ENCODE data around the gene MRPL58. TPM values are rescaled to one million over a fixed set of nuclear protein-coding genes. Genes with fewer than 3 reads are reported as not detected.

MRPL58 gene
- total RNA-seq, 4 donors from 2014 or later, result 1.00 to 41.3 (median 37.4) TPM; not detected in 1

GRCh38 chr17:74995847-74996246 is 16.6 kb upstream of the MRPL58 start:
- H3K27me3 ChIP-seq, result no peaks in the 10 kb centered on the region
- no peak overlapping the region for H3K27ac ChIP-seq
- DNase-seq, result no peak
- TF ChIP-seq POLR2A (IDR thresholded peaks at IDR 0.05) (no peak), POLR2AphosphoS5 (IDR thresholded peaks at IDR 0.05) (no peak), EP300 (IDR thresholded peaks at IDR 0.05; ENCODE audit: low read depth) (no peak), CTCF (IDR thresholded peaks at IDR 0.05) (no peak)
- H3K9me3 ChIP-seq, result no peaks in the 10 kb centered on the region
- no peaks in the 10 kb centered on the region for H3K36me3 ChIP-seq
- 70 to 74% methylated on average over 2 to 5 of the region's 5 CpGs for WGBS, 2 donors (ENCODE audit: low coverage in 1 of 2)
- intact Hi-C loops (cut with DNase I; ENCODE audit: low total_unique reads), result no loop called here
- no peak overlapping the region for H3K4me3 ChIP-seq
- H3K4me1 ChIP-seq, result peaks cover 0 to 6% (median 3%) of the 10 kb centered on the region in 4 donors
- in situ Hi-C loops (cut with MboI; ENCODE audit: low pct_ligation_motif_present in 1 of 4, low pct_unique_long_range_greater_than_20kb in 1 of 4, low sequenced_read_pairs in 3 of 4), result no loop called here

GRCh38 chr17:74998783-74999182 is 13.7 kb upstream of the MRPL58 start:
- 60 to 82% methylated on average over 1 to 6 of the region's 6 CpGs for WGBS, 2 donors (ENCODE audit: low coverage in 1 of 2)
- H3K4me1 ChIP-seq, result no peaks in the 10 kb centered on the region
- TF ChIP-seq POLR2AphosphoS5 (IDR thresholded peaks at IDR 0.05) (no peak), EP300 (IDR thresholded peaks at IDR 0.05; ENCODE audit: low read depth) (no peak), POLR2A (IDR thresholded peaks at IDR 0.05) (no peak), CTCF (IDR thresholded peaks at IDR 0.05) (no peak)
- intact Hi-C loops (cut with DNase I; ENCODE audit: low total_unique reads), result no loop called here
- in situ Hi-C loops (cut with MboI; ENCODE audit: low pct_ligation_motif_present in 1 of 4, low pct_unique_long_range_greater_than_20kb in 1 of 4, low sequenced_read_pairs in 3 of 4), result no loop called here
- no peak for DNase-seq
- H3K4me3 ChIP-seq, result no peak overlapping the region
- no peaks in the 10 kb centered on the region for H3K27me3 ChIP-seq
- H3K27ac ChIP-seq, result no peak overlapping the region
- no peaks in the 10 kb centered on the region for H3K9me3 ChIP-seq
- no peaks in the 10 kb centered on the region for H3K36me3 ChIP-seq

GRCh38 chr17:74999523-74999922 is 12.9 kb upstream of the MRPL58 start:
- H3K27ac ChIP-seq, result no peak overlapping the region
- 84% methylated on average over 4 of the region's 4 CpGs; no CpG with 5 or more reads in 1 of the 2 donors for WGBS, 2 donors (ENCODE audit: low coverage in 1 of 2)
- H3K9me3 ChIP-seq, result no peaks in the 10 kb centered on the region
- intact Hi-C loops (cut with DNase I; ENCODE audit: low total_unique reads) (no loop called here), in situ Hi-C loops (cut with MboI; ENCODE audit: low pct_ligation_motif_present in 1 of 4, low pct_unique_long_range_greater_than_20kb in 1 of 4, low sequenced_read_pairs in 3 of 4) (no loop called here)
- no peaks in the 10 kb centered on the region for H3K27me3 ChIP-seq
- no peak overlapping the region for H3K4me3 ChIP-seq
- H3K4me1 ChIP-seq, result no peaks in the 10 kb centered on the region
- no peak for TF ChIP-seq POLR2A (IDR thresholded peaks at IDR 0.05)
- TF ChIP-seq CTCF (IDR thresholded peaks at IDR 0.05), result no peak
- no peak for TF ChIP-seq POLR2AphosphoS5 (IDR thresholded peaks at IDR 0.05)
- TF ChIP-seq EP300 (IDR thresholded peaks at IDR 0.05; ENCODE audit: low read depth), result no peak
- H3K36me3 ChIP-seq, result no peaks in the 10 kb centered on the region
- DNase-seq, result no peak

GRCh38 chr17:75001915-75002843 is 10.3 kb upstream of the MRPL58 start:
- Histone ChIP-seq H3K4me3 (no peak overlapping the region), H3K9me3 (no peaks in the 10 kb centered on the region), H3K36me3 (no peaks in the 10 kb centered on the region), H3K27ac (no peak overlapping the region), H3K27me3 (no peaks in the 10 kb centered on the region), H3K4me1 (no peaks in the 10 kb centered on the region)
- TF ChIP-seq POLR2AphosphoS5 (IDR thresholded peaks at IDR 0.05), result no peak
- TF ChIP-seq CTCF (IDR thresholded peaks at IDR 0.05), result no peak
- TF ChIP-seq EP300 (IDR thresholded peaks at IDR 0.05; ENCODE audit: low read depth), result no peak
- TF ChIP-seq POLR2A (IDR thresholded peaks at IDR 0.05), result no peak
- no peak for DNase-seq
- WGBS, 2 donors (ENCODE audit: low coverage in 1 of 2), result 84% methylated on average over 14 of the region's 15 CpGs; no CpG with 5 or more reads in 1 of the 2 donors
- intact Hi-C loops (cut with DNase I; ENCODE audit: low total_unique reads), result no loop called here
- in situ Hi-C loops (cut with MboI; ENCODE audit: low pct_ligation_motif_present in 1 of 4, low pct_unique_long_range_greater_than_20kb in 1 of 4, low sequenced_read_pairs in 3 of 4), result no loop called here

Data from transverse colon (tissue), 4 donors.